T47D (cell line): ENCODE measurements around the gene TMEM141.
"Not testable (repeated sequence)": the region's sequence is repeated elsewhere in the genome, so short reads cannot be mapped to it uniquely, and the experiment has no call there.

Experiments
- DNase-seq, 2 experiments: peaks; one replicate each; pipeline versions ENCODE4 v3.0.0 to v3.0.0-alpha.2; 2011 to 2012; ENCODE audit warnings: low read depth in 1 of 2, low spot score in 1 of 2
- JUND ChIP-seq: IDR thresholded peaks from 2 replicates; pipeline ENCODE4 v1.6.1; 2012; ENCODE audit warnings: low read depth
- in situ Hi-C: cut with HindIII; loops from 2 replicates; pipeline ENCODE4 v1.10.0; 2016; ENCODE audit warnings: low sequenced_read_pairs, low pct_unique_long_range_greater_than_20kb

The TMEM141 gene

GRCh38 chr9:136826703-136827582 is 35.8 kb downstream of the TMEM141 start:
- TF ChIP-seq JUND: no peak
- in situ Hi-C loops: no loop called here
- no peak for DNase-seq

DNA sequence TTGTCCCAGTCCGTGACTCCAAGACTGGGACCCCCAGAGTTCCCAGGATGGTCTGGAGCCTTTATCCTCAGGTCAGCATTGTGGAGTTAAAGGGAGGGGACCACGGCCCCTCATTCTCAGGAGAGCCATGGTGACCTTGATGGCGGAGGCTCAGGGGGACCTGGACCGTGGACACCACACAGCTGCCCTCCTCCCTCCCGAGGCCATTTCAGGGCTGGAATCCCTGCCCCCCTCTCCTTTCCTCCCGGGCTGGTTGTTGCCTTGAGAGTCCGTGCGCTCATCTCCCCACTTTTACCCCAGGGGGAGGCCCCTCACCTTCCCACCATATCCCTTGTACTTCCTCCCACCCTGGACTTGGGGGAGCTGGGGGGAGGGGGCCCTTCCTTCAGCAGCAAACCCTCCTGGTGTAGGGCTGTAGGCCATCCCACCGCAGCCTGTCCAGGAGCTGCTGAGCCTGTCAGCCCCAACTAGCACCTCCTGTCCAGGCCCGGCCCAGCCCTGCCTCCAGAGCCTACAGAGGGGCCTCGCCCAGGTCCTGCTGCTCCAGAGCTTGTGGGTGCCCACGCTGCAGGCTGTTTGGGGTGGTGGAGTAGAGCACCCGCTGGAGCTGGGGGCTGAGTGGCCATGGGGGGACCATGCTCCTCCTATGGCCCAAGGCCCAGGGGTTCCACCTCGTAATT is 36.8 kb downstream of the TMEM141 start:
- no peak for DNase-seq
- TF ChIP-seq JUND: no peak
- in situ Hi-C loops: no loop called here

- TF ChIP-seq JUND: no peak
- in situ Hi-C loops: no loop called here
- DNase-seq: no peak
Measured at GRCh38 chr9:136828474-136829140, 37.5 kb downstream of the TMEM141 start.

- TF ChIP-seq JUND: no peak
- in situ Hi-C loops: no loop called here
- no peak for DNase-seq
Measured at GRCh38 chr9:136829412-136829811, 38.3 kb downstream of the TMEM141 start.

DNA sequence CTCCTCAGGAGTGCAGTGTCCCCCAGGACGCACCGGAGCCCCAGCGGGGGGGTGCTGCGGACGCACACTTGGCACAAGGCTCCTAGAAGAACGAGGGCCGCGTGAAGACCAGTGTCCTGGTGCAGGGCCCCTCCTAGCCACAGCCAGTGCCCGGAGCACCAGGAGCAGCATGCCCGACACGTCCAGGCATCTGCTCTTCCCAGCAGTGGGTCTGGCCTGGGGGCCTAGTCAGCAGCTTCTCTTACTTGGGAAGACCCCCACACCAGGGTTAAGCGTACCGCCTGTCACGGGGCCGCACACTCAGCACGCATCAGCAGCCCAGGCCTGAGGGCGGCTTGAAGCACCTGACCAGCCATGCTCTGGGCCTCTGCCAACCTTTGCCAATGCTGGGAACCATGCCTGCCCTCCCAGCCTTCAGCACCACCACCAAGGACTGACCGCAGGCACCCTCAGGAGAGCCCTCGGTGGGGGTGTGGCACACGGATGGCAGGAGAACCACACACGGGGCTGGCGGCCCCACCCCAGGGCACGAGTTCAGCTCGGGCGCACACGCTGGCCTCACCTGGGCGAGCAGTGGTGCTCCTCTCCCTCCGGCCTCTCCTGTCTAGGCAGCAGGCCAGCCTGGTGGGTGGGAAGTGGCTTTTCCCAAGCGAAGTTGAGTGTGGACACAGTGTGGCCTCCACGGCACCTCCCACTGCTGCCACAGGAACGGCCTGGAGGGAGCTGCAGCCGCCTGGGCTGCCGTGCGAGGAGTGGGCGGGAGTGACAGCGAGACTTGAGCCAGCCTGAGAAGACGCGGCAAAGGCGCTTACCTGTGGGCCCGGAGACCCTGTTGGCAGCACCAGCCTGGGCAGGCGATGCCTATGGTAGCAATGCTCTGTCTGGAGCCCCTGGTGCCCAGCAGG is 39.1 kb downstream of the TMEM141 start:
- TF ChIP-seq JUND: no peak
- no peak for DNase-seq
- in situ Hi-C loops: no loop called here

GRCh38 chr9:136831002-136831719 is 40.0 kb downstream of the TMEM141 start:
- in situ Hi-C loops: no loop called here
- no peak for DNase-seq
- no peak for TF ChIP-seq JUND

DNA sequence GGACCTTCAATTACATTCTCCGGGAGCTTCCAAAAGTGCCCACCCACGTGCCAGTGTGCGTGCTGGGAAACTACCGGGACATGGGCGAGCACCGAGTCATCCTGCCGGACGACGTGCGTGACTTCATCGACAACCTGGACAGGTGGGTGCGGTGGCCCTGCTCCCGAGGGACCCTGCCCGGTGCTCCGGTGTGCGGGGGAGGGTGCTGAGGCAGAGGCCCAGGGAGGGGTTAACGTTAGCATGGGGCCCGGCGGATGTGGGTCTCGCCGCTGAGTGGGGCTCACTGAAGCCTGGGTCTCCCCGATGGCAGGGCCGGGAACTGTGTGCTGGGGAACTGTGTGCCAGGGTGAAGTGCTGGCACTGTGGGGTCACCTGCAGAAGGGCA is 40.6 kb downstream of the TMEM141 start:
- no peak for TF ChIP-seq JUND
- no peak for DNase-seq
- in situ Hi-C loops: no loop called here

GRCh38 chr9:136832581-136832980 is 41.4 kb downstream of the TMEM141 start:
- in situ Hi-C loops: no loop called here
- TF ChIP-seq JUND: no peak
- no peak for DNase-seq

- in situ Hi-C loops, DNase-seq: not testable (repeated sequence)
Measured at GRCh38 chr9:136833381-136834048, 42.4 kb downstream of the TMEM141 start.

- DNase-seq: no peak
- TF ChIP-seq JUND: no peak
- in situ Hi-C loops: no loop called here
Measured at GRCh38 chr9:136835162-136835931, 44.2 kb downstream of the TMEM141 start.
